Adrenal gland (tissue), 12 donors: ENCODE measurements around the gene HOXD9. TPM values are rescaled to one million over a fixed set of nuclear protein-coding genes. Genes with fewer than 3 reads are reported as not detected.

Experiments
- DNase-seq, 7 donors: peaks; one replicate each; pipeline ENCODE4 v3.0.0-alpha.2; 2019 to 2020
- H3K27ac ChIP-seq, 5 donors: fragments of 200-600 bp; sonication (generic) in 4 of 5; 1 replicate in 3 of 5; 2 replicates in 2 of 5; pipeline versions ENCODE4 v1.5.1 to v1.8.0; 2016 to 2020; ENCODE audit warnings: mild to moderate bottlenecking in 1 of 5
- H3K27me3 ChIP-seq: fragments of 200-600 bp; 2 replicates; pipeline ENCODE4 v1.8.0; 2021
- H3K36me3 ChIP-seq, 2 donors: fragments of 200-600 bp; replicated peaks in 1 of 2; 1 replicate in 1 of 2; 2 replicates in 1 of 2; pipeline versions ENCODE4 v1.5.1 to v1.8.0; 2018 to 2022
- H3K4me1 ChIP-seq, 2 donors: fragments of 200-600 bp; replicated peaks in 1 of 2; 1 replicate in 1 of 2; 2 replicates in 1 of 2; pipeline versions ENCODE4 v1.5.1 to v1.8.0; 2018 to 2021
- H3K4me3 ChIP-seq, 4 donors: fragments of 200-600 bp; sonication (generic) in 3 of 4; one replicate each; pipeline ENCODE4 v1.5.1; 2016 to 2018
- H3K9me3 ChIP-seq, 3 donors: fragments of 200-600 bp; sonication (generic) in 1 of 3; replicated peaks in 1 of 3; 1 replicate in 2 of 3; 2 replicates in 1 of 3; pipeline versions ENCODE4 v1.5.1 to v1.8.0; 2016 to 2021
- CTCF ChIP-seq, 6 experiments: fragments of 450-650 bp in 4 of 6; fragments of 200-600 bp in 2 of 6; sonication (generic) in 1 of 6; IDR thresholded peaks; 1 replicate in 5 of 6; 2 replicates in 1 of 6; pipeline versions ENCODE4 v1.5.1 to v1.8.0; 2016 to 2021; ENCODE audit warnings: antibody characterized with exemption in 6 of 6, mild to moderate bottlenecking in 2 of 6, moderate library complexity in 1 of 6
- POLR2A ChIP-seq, 2 donors: fragments of 450-650 bp; IDR thresholded peaks; one replicate each; pipeline ENCODE4 v1.6.1; 2017; ENCODE audit warnings: antibody characterized with exemption in 2 of 2, mild to moderate bottlenecking in 2 of 2, moderate library complexity in 1 of 2
- WGBS, 4 donors: extraction: QIAGEN DNeasy Blood & Tissue Kit in 2 of 4; methylation state at CpG; one replicate each; pipeline versions ENCODE4 v1.1.5 to v1.1.7; 2013 to 2017; 5-methylcytosine and 5-hydroxymethylcytosine counted together
- intact Hi-C, 2 donors: fragments of 100-400 bp; cut with DNase I; formaldehyde crosslinking; loops; one replicate each; pipeline versions ENCODE4 v1.14.1 to v1.15.0; 2022 to 2023
- polyA plus RNA-seq, 3 donors: library from polyadenylated mRNA; stranded (reverse); fragments of 200-250 nt in 2 of 3; fragments of 350-450 nt in 1 of 3; fragmentation: Illumina TruSeq in 1 of 3; extraction: RNeasy Lipid Tissue Mini Kit (QIAGEN cat#74804) in 1 of 3; gene quantifications; one replicate each; pipeline ENCODE4 v1.2.3, GENCODE V29; 2013 to 2014
- total RNA-seq, 9 donors: library from RNA; depleted of rRNA in 4 of 9; stranded (reverse); fragments of >200 nt in 4 of 9; fragments of 120-200 nt in 1 of 9; fragmentation: NEBNext Ultra II Directional in 1 of 9; extraction: Animal tissue kit (Norgen Biotek cat#: 25700) in 1 of 9; gene quantifications; one replicate each; pipeline versions ENCODE4 v1.1.0 to v1.2.4, GENCODE V29; 2013 to 2023
- donor health status: healthy with polysubstance abuse.
- donor health status: Bipolar disorder and iron deficiency.
- donor health status: DM: yes; HTN: yes; CAD: no.
- donor health status: DM: no; HTN: no; CAD: no.
- donor health status: DM: no; HTN: no; CAD: no.
- donor health status: DM: yes; HTN: yes; CAD: no.

Gene HOXD9
- total and polyA plus RNA-seq, 12 donors = 2.4 to 35.6 (median 7.5) TPM

DNA sequence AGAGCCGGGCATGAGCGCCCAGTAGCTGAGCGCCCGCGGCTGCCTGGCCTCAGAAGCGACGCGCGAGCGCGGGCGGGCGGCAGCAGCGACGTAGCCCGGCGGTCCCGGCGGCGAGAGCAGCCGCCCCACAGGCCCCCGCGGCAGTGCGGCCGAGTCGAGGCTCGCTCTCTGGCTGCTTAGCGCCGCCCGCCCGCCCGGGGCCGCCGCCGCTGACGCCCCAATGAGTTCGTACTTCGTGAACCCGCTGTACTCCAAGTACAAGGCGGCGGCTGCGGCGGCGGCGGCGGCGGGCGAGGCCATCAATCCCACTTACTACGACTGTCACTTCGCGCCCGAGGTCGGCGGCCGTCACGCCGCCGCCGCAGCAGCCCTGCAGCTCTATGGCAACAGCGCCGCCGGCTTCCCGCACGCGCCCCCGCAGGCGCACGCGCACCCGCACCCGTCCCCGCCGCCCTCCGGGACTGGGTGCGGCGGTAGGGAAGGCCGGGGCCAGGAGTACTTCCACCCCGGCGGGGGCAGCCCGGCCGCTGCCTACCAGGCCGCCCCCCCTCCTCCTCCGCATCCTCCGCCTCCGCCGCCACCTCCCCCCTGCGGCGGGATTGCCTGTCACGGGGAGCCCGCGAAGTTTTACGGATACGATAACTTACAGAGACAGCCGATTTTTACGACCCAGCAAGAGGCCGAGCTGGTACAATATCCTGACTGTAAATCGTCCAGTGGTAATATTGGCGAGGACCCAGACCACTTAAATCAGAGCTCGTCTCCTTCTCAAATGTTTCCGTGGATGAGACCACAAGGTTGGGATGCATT lies 7.8 kb downstream of the HOXD9 start:
- peaks cover 0 to 2% of the 10 kb centered on the region in 2 donors for H3K36me3 ChIP-seq
- DNase-seq = peak; percentile 68 to 88 (median 76)
- WGBS, 4 donors = 0 to 1% (median 1%) methylated on average over 30 to 100 of the region's 100 CpGs
- peaks cover 12 to 35% of the 10 kb centered on the region in 2 donors for H3K4me1 ChIP-seq
- intact Hi-C loops = no loop called here
- no peaks in the 10 kb centered on the region for H3K27me3 ChIP-seq
- H3K4me3 ChIP-seq = peak overlapping the region in 2 of 4 donors; percentile 42 to 78
- peak in 2 of 6 experiments; percentile 3 to 16 for TF ChIP-seq CTCF (IDR thresholded peaks at IDR 0.05)
- TF ChIP-seq POLR2A (IDR thresholded peaks at IDR 0.05) = peak; percentile 64 to 69
- peak overlapping the region; percentile 66 to 99 (median 89) for H3K27ac ChIP-seq
- no peaks in the 10 kb centered on the region for H3K9me3 ChIP-seq

DNA sequence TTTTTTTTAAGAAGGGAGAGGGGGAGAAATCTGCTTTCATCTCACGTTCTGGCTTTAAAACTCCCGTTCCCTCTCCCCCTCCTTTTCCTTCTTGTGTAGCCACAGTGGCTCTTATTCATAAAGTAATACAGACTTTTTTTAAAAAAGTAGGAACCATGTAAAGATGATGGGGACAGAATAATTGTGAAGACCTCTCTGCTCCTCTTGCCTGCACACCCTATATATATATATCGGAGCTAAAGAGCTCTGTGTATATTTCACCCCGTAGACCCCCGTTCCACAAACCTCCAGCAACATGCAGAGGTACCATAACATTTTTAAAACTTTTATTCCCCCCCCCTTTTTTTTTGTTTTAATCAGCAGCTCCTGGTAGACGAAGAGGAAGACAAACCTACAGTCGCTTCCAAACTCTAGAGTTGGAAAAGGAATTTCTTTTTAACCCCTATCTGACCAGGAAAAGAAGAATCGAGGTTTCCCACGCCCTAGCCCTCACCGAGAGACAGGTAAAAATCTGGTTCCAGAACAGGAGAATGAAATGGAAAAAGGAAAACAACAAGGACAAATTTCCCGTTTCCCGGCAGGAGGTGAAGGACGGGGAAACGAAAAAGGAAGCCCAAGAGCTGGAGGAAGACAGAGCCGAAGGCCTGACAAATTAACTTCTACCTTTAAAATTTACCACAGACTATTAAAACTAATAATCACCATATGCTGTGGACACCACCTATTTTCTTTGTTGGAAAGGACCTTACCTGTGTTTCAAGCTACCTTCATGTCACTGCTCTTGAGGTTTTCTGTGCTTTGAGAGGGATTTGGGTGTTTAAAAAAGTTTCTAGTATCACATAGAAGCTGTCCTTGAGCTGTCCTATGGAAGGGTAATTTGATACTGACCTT lies 8.7 kb downstream of the HOXD9 start:
- Histone ChIP-seq H3K9me3 (no peaks in the 10 kb centered on the region), H3K27ac (peak overlapping the region; percentile 66 to 99 (median 89)), H3K4me3 (peak overlapping the region in 2 of 4 donors; percentile 42 to 78), H3K27me3 (no peaks in the 10 kb centered on the region), H3K36me3 (peaks cover 0 to 2% of the 10 kb centered on the region in 2 donors), H3K4me1 (peaks cover 17 to 40% of the 10 kb centered on the region in 2 donors)
- DNase-seq = peak in 2 of 7 donors; percentile 16 to 46
- TF ChIP-seq POLR2A (IDR thresholded peaks at IDR 0.05) = no peak
- no peak for TF ChIP-seq CTCF (IDR thresholded peaks at IDR 0.05)
- intact Hi-C loops = no loop called here
- 17 to 36% (median 22%) methylated on average over 15 of the region's 15 CpGs for WGBS, 4 donors

DNA sequence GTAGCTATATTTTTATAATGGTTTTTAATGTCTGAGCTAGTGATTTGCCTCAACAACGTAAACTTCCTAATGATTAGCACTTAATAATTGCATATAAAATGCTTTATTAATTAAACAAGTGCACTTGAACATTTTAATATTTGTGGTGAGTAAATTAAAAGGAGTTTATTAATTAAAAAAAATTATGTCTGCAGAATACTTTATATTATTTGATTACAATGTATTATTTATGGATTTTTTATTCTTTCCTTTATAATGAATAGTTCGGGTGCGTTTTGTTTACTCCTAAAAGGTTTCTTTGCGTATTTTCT lies 9.3 kb downstream of the HOXD9 start:
- peak overlapping the region in 4 of 5 donors; percentile 62 to 97 (median 78) for H3K27ac ChIP-seq
- WGBS, 4 donors = 32 to 56% (median 48%) methylated on average over 4 of the region's 4 CpGs

GRCh38 chr2:176132205-176133171 lies 10.0 kb downstream of the HOXD9 start:
- Histone ChIP-seq H3K36me3 (peaks cover 0 to 2% of the 10 kb centered on the region in 2 donors), H3K27ac (peak overlapping the region; percentile 37 to 97 (median 65)), H3K4me1 (peaks cover 17 to 33% of the 10 kb centered on the region in 2 donors), H3K9me3 (no peaks in the 10 kb centered on the region), H3K4me3 (peak overlapping the region in 2 of 4 donors; percentile 42 to 78), H3K27me3 (no peaks in the 10 kb centered on the region)
- no peak for TF ChIP-seq CTCF (IDR thresholded peaks at IDR 0.05)
- TF ChIP-seq POLR2A (IDR thresholded peaks at IDR 0.05) = peak in 1 of 2 donors; percentile 12
- peak in 4 of 7 donors; percentile 10 to 58 (median 34) for DNase-seq
- 35 to 67% (median 45%) methylated on average over 33 of the region's 33 CpGs for WGBS, 4 donors
- intact Hi-C loops = no loop called here

More for the DNA sequence above, 9.3 kb downstream of the HOXD9 start:
- no peak for DNase-seq
- Histone ChIP-seq H3K4me1 (peaks cover 17 to 39% of the 10 kb centered on the region in 2 donors), H3K36me3 (peaks cover 0 to 2% of the 10 kb centered on the region in 2 donors), H3K27me3 (no peaks in the 10 kb centered on the region), H3K4me3 (peak overlapping the region in 2 of 4 donors; percentile 42 to 78), H3K9me3 (no peaks in the 10 kb centered on the region)
- intact Hi-C loops = no loop called here
- TF ChIP-seq POLR2A (IDR thresholded peaks at IDR 0.05) = no peak
